ENCODE data around the gene CX3CL1. TPM values are rescaled to one million over a fixed set of nuclear protein-coding genes. Genes with fewer than 3 reads are reported as not detected.

The CX3CL1 gene
- polyA plus RNA-seq, 1 donor (not counting 4 experiments of a cell fraction or from before 2014, with no cell fraction given), result 0.47 TPM

GRCh38 chr16:57325458-57325857 is 46.8 kb upstream of the CX3CL1 start:
- H3K27ac ChIP-seq (ENCODE audit: control insufficient read depth, insufficient read depth, low read length), result no peak overlapping the region
- no peaks in the 10 kb centered on the region for H4K20me1 ChIP-seq (ENCODE audit: control insufficient read depth, extremely low read depth, insufficient read depth, low read length)
- dilution Hi-C loops (cut with MboI; ENCODE audit: extremely low pct_ligation_motif_present, low sequenced_read_pairs), result no loop called here
- no peaks in the 10 kb centered on the region for H3K27me3 ChIP-seq (ENCODE audit: control insufficient read depth, extremely low read depth, insufficient read depth, low read length)
- no peak overlapping the region for H3K9ac ChIP-seq (ENCODE audit: control insufficient read depth, extremely low read depth, insufficient read depth, low read length)
- no peak overlapping the region for H2AFZ ChIP-seq (ENCODE audit: control insufficient read depth, low read length)
- H3K79me2 ChIP-seq (ENCODE audit: control insufficient read depth, insufficient read depth, low read length), result no peaks in the 10 kb centered on the region
- no peak for FAIRE-seq
- H3K4me2 ChIP-seq (ENCODE audit: control insufficient read depth, extremely low read depth, insufficient read depth, low read depth, low read length), result no peak overlapping the region
- H3K4me3 ChIP-seq (ENCODE audit: control insufficient read depth in 2 of 3, extremely low read depth in 1 of 3, insufficient read depth in 2 of 3, low read depth in 1 of 3, low read length in 3 of 3), result no peak overlapping the region
- H3K4me1 ChIP-seq (ENCODE audit: control insufficient read depth, extremely low read depth, insufficient read depth, low read length), result no peaks in the 10 kb centered on the region
- no peak for DNase-seq (ENCODE audit: low read depth, low spot score)
- no peaks in the 10 kb centered on the region for H3K36me3 ChIP-seq (ENCODE audit: control insufficient read depth in 2 of 2, extremely low read depth in 1 of 2, insufficient read depth in 2 of 2, low read length in 2 of 2)
- no peaks in the 10 kb centered on the region for H3K9me3 ChIP-seq (ENCODE audit: control insufficient read depth, low read depth, low read length)
- no peaks in the 10 kb centered on the region for H3K9me1 ChIP-seq (ENCODE audit: control insufficient read depth, extremely low read depth, insufficient read depth, low read length)
- TF ChIP-seq CTCF (optimal IDR thresholded peaks at IDR 0.05 in 1 of 3, IDR thresholded peaks at IDR 0.05 in 1 of 3, conservative IDR thresholded peaks at IDR 0.05 in 1 of 3; ENCODE audit: extremely low read depth in 1 of 3, insufficient read depth in 2 of 3, low read length in 3 of 3) (no peak), EZH2 (IDR thresholded peaks at IDR 0.05; ENCODE audit: low read length) (no peak)

GRCh38 chr16:57329718-57330327 is 42.5 kb upstream of the CX3CL1 start:
- Histone ChIP-seq H4K20me1 (ENCODE audit: control insufficient read depth, extremely low read depth, insufficient read depth, low read length) (no peaks in the 10 kb centered on the region), H3K4me1 (ENCODE audit: control insufficient read depth, extremely low read depth, insufficient read depth, low read length) (no peaks in the 10 kb centered on the region), H3K36me3 (ENCODE audit: control insufficient read depth in 2 of 2, extremely low read depth in 1 of 2, insufficient read depth in 2 of 2, low read length in 2 of 2) (no peaks in the 10 kb centered on the region), H3K9me1 (ENCODE audit: control insufficient read depth, extremely low read depth, insufficient read depth, low read length) (no peaks in the 10 kb centered on the region), H3K4me3 (ENCODE audit: control insufficient read depth in 2 of 3, extremely low read depth in 1 of 3, insufficient read depth in 2 of 3, low read depth in 1 of 3, low read length in 3 of 3) (no peak overlapping the region), H3K79me2 (ENCODE audit: control insufficient read depth, insufficient read depth, low read length) (no peaks in the 10 kb centered on the region), H3K9me3 (ENCODE audit: control insufficient read depth, low read depth, low read length) (no peaks in the 10 kb centered on the region), H2AFZ (ENCODE audit: control insufficient read depth, low read length) (no peak overlapping the region), H3K9ac (ENCODE audit: control insufficient read depth, extremely low read depth, insufficient read depth, low read length) (no peak overlapping the region), H3K27me3 (ENCODE audit: control insufficient read depth, extremely low read depth, insufficient read depth, low read length) (no peaks in the 10 kb centered on the region), H3K4me2 (ENCODE audit: control insufficient read depth, extremely low read depth, insufficient read depth, low read depth, low read length) (no peak overlapping the region), H3K27ac (ENCODE audit: control insufficient read depth, insufficient read depth, low read length) (no peak overlapping the region)
- DNase-seq (ENCODE audit: low read depth, low spot score) (no peak), FAIRE-seq (no peak)
- dilution Hi-C loops (cut with MboI; ENCODE audit: extremely low pct_ligation_motif_present, low sequenced_read_pairs), result no loop called here
- TF ChIP-seq CTCF (optimal IDR thresholded peaks at IDR 0.05 in 1 of 3, IDR thresholded peaks at IDR 0.05 in 1 of 3, conservative IDR thresholded peaks at IDR 0.05 in 1 of 3; ENCODE audit: extremely low read depth in 1 of 3, insufficient read depth in 2 of 3, low read length in 3 of 3), result no peak
- no peak for TF ChIP-seq EZH2 (IDR thresholded peaks at IDR 0.05; ENCODE audit: low read length)

Measured in keratinocyte (primary cell).